Mucosa of descending colon (tissue), 3 donors: ENCODE measurements around the gene FASLG. TPM values are rescaled to one million over a fixed set of nuclear protein-coding genes. Genes with fewer than 3 reads are reported as not detected.
A peak's percentile ranks its signal among the peaks of the same experiment; 100 is the strongest.

Source experiments
- ATAC-seq: fragments of 200-7000 bp; cut with Tn5 transposase; one replicate; pipeline ENCODE4 v1.9.1; 2020; ENCODE audit warnings: mild to moderate bottlenecking, moderate library complexity
- DNase-seq, 3 donors: peaks; one replicate each; pipeline ENCODE4 v3.0.0-alpha.2; 2020
- H3K36me3 ChIP-seq: fragments of 200-600 bp; one replicate; pipeline ENCODE4 v1.8.0; 2021; ENCODE audit warnings: low read depth, mild to moderate bottlenecking
- H3K4me1 ChIP-seq: fragments of 200-600 bp; one replicate; pipeline ENCODE4 v1.8.0; 2021; ENCODE audit warnings: low read depth, mild to moderate bottlenecking
- H3K4me3 ChIP-seq: fragments of 200-600 bp; one replicate; pipeline ENCODE4 v1.8.0; 2021; ENCODE audit warnings: mild to moderate bottlenecking
- H3K9me3 ChIP-seq: fragments of 200-600 bp; one replicate; pipeline ENCODE4 v1.8.0; 2021; ENCODE audit warnings: mild to moderate bottlenecking
- CTCF ChIP-seq: fragments of 200-600 bp; IDR thresholded peaks from one replicate; pipeline ENCODE4 v1.8.0; 2022; ENCODE audit warnings: antibody characterized with exemption, mild to moderate bottlenecking
- intact Hi-C, 2 donors: fragments of 100-400 bp; cut with DNase I in 1 of 2; cut with micrococcal nuclease in 1 of 2; formaldehyde crosslinking; loops; one replicate each; pipeline versions ENCODE4 v1.11.0 to v1.11.1; 2022; cut with DNase I, micrococcal nuclease
- total RNA-seq, 3 donors: library from RNA; stranded (reverse); fragmentation: NEBNext Ultra II Directional in 2 of 3; extraction: Animal tissue kit (Norgen Biotek cat#: 25700) in 2 of 3; gene quantifications; one replicate each; pipeline versions ENCODE4 v1.2.1 to v1.2.4, GENCODE V29; 2021 to 2023
- donor health status: DM: no; HTN: no; CAD: no; lungs with moderate emphysema.
- donor health status: DM: no; HTN: no; CAD: no.
- donor health status: DM: no; HTN: yes; CAD: no.

Gene FASLG
- total RNA-seq, 3 donors from 2014 or later, result 0.60 to 1.1 (median 0.90) TPM

DNA sequence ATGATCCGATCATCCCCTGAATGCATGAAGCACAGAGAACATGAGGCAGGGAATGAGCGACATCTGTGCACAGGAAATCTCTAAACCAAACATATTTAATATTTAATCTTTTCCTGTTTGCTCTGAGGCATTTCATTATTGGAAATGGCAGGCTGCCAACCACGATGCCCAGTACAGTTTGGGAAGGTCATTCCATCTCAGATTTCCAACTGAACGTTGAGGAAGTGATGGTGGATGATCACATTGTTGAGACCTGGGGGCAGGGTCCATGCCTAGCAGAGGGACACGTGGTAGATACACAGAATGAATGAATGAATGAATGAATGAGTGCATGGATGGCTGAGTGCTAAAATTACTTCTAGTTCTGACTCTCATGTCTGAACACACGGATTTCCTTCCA lies 15.9 kb upstream of the FASLG start:
- no peak overlapping the region for H3K4me3 ChIP-seq
- H3K4me1 ChIP-seq, result no peaks in the 10 kb centered on the region
- intact Hi-C loops, result no loop called here
- no peaks in the 10 kb centered on the region for H3K36me3 ChIP-seq
- no peaks in the 10 kb centered on the region for H3K9me3 ChIP-seq
- ATAC-seq (peak; percentile 18), DNase-seq (no peak)
- TF ChIP-seq CTCF, result no peak

- no peak for TF ChIP-seq CTCF
- no peaks in the 10 kb centered on the region for H3K9me3 ChIP-seq
- no peaks in the 10 kb centered on the region for H3K4me1 ChIP-seq
- no peaks in the 10 kb centered on the region for H3K36me3 ChIP-seq
- intact Hi-C loops, result no loop called here
- DNase-seq (no peak), ATAC-seq (no peak)
- no peak overlapping the region for H3K4me3 ChIP-seq
Observed at GRCh38 chr1:172646653-172647052, 12.2 kb upstream of the FASLG start.

GRCh38 chr1:172647110-172647564 lies 11.8 kb upstream of the FASLG start:
- Histone ChIP-seq H3K4me3 (no peak overlapping the region), H3K36me3 (no peaks in the 10 kb centered on the region), H3K9me3 (no peaks in the 10 kb centered on the region), H3K4me1 (no peaks in the 10 kb centered on the region)
- intact Hi-C loops, result no loop called here
- no peak for TF ChIP-seq CTCF
- no peak for DNase-seq
- ATAC-seq, result peak; percentile 40

DNA sequence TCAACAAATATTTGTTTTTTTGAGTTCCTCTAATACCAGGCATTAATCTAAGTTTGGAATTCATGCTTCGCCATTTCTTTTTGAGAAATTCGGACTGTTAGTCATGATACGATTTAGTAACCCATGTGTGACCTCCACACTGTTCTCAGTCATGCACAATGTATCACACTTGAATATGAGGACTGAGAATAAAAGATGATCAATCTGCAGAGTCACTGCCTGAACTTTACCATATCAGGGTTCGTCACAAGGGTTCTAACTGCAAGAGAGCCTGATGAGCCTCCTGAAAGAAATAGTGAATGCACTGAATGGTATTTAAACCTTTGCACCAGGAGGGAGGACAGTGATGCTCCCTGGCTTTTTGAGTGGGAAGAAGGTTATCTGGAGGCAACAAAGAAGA lies 10.9 kb upstream of the FASLG start:
- Histone ChIP-seq H3K9me3 (no peaks in the 10 kb centered on the region), H3K4me1 (no peaks in the 10 kb centered on the region), H3K4me3 (no peak overlapping the region), H3K36me3 (no peaks in the 10 kb centered on the region)
- TF ChIP-seq CTCF, result no peak
- intact Hi-C loops, result no loop called here
- no peak for ATAC-seq
- no peak for DNase-seq

DNA sequence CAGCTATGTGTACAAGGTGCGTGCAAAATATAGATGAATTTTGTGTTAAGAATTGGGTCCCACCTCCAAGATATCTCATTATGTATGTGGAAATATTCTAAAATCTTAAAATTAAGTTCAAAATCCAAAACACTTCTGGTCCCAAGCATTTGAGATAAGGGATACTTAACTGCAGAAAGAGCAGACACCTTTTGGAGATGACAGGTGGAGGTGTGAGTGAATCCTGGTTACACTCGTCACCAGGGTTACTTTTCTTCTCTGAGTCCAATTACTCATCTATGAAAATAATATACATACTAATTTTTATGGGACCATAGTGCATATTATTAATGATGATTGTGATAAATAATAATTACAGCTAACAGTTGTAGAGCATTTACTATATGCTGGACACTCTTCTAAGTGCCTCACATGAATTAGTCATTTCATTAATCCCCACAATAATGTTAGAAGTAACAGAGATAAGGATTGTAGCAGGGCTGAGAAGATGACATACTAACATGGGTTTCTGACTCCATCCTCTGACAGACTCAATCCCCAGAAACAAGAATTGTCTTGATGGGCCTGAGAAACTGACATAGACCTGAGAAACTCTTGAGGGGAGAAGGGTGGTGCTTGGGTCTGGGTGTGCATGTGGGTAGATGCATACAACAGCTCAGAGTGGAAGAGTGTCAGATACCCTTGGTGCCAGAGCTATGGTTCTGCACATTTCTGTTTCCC lies 8.3 kb upstream of the FASLG start:
- Histone ChIP-seq H3K4me3 (no peak overlapping the region), H3K36me3 (no peaks in the 10 kb centered on the region), H3K9me3 (no peaks in the 10 kb centered on the region), H3K4me1 (no peaks in the 10 kb centered on the region)
- DNase-seq, result no peak
- intact Hi-C loops, result no loop called here
- no peak for ATAC-seq
- no peak for TF ChIP-seq CTCF
